HG03378 (cell line): ENCODE results near the gene AUTS2.

Experiments used
- ATAC-seq: cut with Tn5 transposase; IDR thresholded peaks from one replicate; pipeline ENCODE4 v1.9.1; 2021; ENCODE audit warnings: mild to moderate bottlenecking, moderate library complexity; ENCODE audit not compliant: unreplicated experiment

AUTS2 gene

GRCh38 chr7:70044981-70045380 lies 446.7 kb downstream of the AUTS2 start:
- ATAC-seq: no peak

GRCh38 chr7:70047384-70047783 lies 449.1 kb downstream of the AUTS2 start:
- no peak for ATAC-seq

- no peak for ATAC-seq
Observed at GRCh38 chr7:70047891-70048448, 449.7 kb downstream of the AUTS2 start.

- no peak for ATAC-seq
Observed at GRCh38 chr7:70051726-70052125, 453.5 kb downstream of the AUTS2 start.

- no peak for ATAC-seq
Observed at GRCh38 chr7:70052691-70053090, 454.4 kb downstream of the AUTS2 start.

GRCh38 chr7:70053421-70053820 lies 455.1 kb downstream of the AUTS2 start:
- no peak for ATAC-seq

GRCh38 chr7:70053989-70054388 lies 455.7 kb downstream of the AUTS2 start:
- ATAC-seq: no peak

GRCh38 chr7:70056363-70056762 lies 458.1 kb downstream of the AUTS2 start:
- no peak for ATAC-seq

GRCh38 chr7:70060298-70061068 lies 462.2 kb downstream of the AUTS2 start:
- no peak for ATAC-seq

GRCh38 chr7:70063371-70063770 lies 465.1 kb downstream of the AUTS2 start:
- no peak for ATAC-seq

- ATAC-seq: no peak
Observed at GRCh38 chr7:70063927-70064326, 465.7 kb downstream of the AUTS2 start.

GRCh38 chr7:70066844-70067243 lies 468.6 kb downstream of the AUTS2 start:
- no peak for ATAC-seq

- no peak for ATAC-seq
Observed at GRCh38 chr7:70068531-70068930, 470.3 kb downstream of the AUTS2 start.

GRCh38 chr7:70069977-70070376 lies 471.7 kb downstream of the AUTS2 start:
- no peak for ATAC-seq

GRCh38 chr7:70071766-70072165 lies 473.5 kb downstream of the AUTS2 start:
- no peak for ATAC-seq

GRCh38 chr7:70072220-70072619 lies 473.9 kb downstream of the AUTS2 start:
- no peak for ATAC-seq

GRCh38 chr7:70076325-70076724 lies 478.1 kb downstream of the AUTS2 start:
- ATAC-seq: no peak

GRCh38 chr7:70082099-70082611 lies 483.9 kb downstream of the AUTS2 start:
- no peak for ATAC-seq

GRCh38 chr7:70091362-70091761 lies 493.1 kb downstream of the AUTS2 start:
- ATAC-seq: no peak

- no peak for ATAC-seq
Observed at GRCh38 chr7:70092314-70093204, 494.3 kb downstream of the AUTS2 start.

GRCh38 chr7:70093205-70093904 lies 495.1 kb downstream of the AUTS2 start:
- ATAC-seq: no peak
